Erythroblast (primary cell): ENCODE measurements around the gene IL1R2.

ENCODE experiments used
- GATA1 ChIP-seq: IDR thresholded peaks from 2 replicates; pipeline ENCODE4 v1.6.1; 2011; ENCODE audit warnings: low read depth, mild to moderate bottlenecking, control low read depth, low read length, moderate library complexity
- POLR2A ChIP-seq: IDR thresholded peaks from 2 replicates; pipeline ENCODE4 v1.6.1; 2011; ENCODE audit warnings: mild to moderate bottlenecking, low read length

DNA sequence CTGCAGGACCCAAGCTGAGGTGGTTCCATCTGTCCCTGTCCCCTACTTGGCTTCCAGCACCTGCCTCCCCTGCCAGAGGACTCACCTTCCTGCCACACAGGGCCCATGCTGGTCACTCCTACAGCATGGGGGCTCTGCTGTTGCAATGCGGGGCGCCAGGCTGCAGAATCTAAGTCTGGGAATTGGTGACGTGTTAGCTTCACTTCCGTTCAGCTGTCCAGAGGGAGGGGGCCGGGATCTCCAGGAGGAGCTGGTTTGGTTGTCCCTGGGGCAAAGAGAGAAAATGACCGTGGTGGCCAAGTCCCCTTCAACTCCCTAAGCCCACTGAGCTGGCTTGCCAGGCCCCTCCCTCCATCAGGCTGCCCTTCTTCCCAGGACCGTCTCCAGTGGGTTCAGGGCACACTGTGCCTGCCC is 69.5 kb downstream of the IL1R2 start:
- TF ChIP-seq POLR2A (no peak), GATA1 (no peak)
